ENCODE results near the gene CDH5.

Gene CDH5

GRCh38 chr16:66422366-66422765 is 55.9 kb downstream of the CDH5 start:
- no peaks in the 10 kb centered on the region for H3K36me3 ChIP-seq (ENCODE audit: insufficient read depth, low read length)
- no peak overlapping the region for H3K9ac ChIP-seq (ENCODE audit: insufficient read length)
- H3K4me3 ChIP-seq: no peak overlapping the region
- TF ChIP-seq POLR2AphosphoS5 (IDR thresholded peaks at IDR 0.05; ENCODE audit: borderline replicate concordance, low read depth, low read length): no peak
- no peak for DNase-seq (ENCODE audit: low read depth, low spot score)
- no peak overlapping the region for H3K27ac ChIP-seq
- H3K9me3 ChIP-seq (ENCODE audit: low read depth, low read length): no peaks in the 10 kb centered on the region

- DNase-seq (ENCODE audit: low read depth, low spot score): no peak
- Histone ChIP-seq H3K27ac (no peak overlapping the region), H3K36me3 (ENCODE audit: insufficient read depth, low read length) (no peaks in the 10 kb centered on the region), H3K4me3 (no peak overlapping the region), H3K9me3 (ENCODE audit: low read depth, low read length) (no peaks in the 10 kb centered on the region), H3K9ac (ENCODE audit: insufficient read length) (no peak overlapping the region)
- TF ChIP-seq EZH2 (IDR thresholded peaks at IDR 0.05): no peak
- TF ChIP-seq POLR2AphosphoS5 (IDR thresholded peaks at IDR 0.05; ENCODE audit: borderline replicate concordance, low read depth, low read length): no peak
- TF ChIP-seq FOXP2 (optimal IDR thresholded peaks at IDR 0.05; ENCODE audit: control extremely low read depth, extremely low read length, insufficient read depth): no peak
Measured at GRCh38 chr16:66423177-66423576, 56.7 kb downstream of the CDH5 start.

- no peak overlapping the region for H3K27ac ChIP-seq
- H3K9me3 ChIP-seq (ENCODE audit: low read depth, low read length): no peaks in the 10 kb centered on the region
- H3K4me3 ChIP-seq: no peak overlapping the region
- no peaks in the 10 kb centered on the region for H3K36me3 ChIP-seq (ENCODE audit: insufficient read depth, low read length)
- H3K9ac ChIP-seq (ENCODE audit: insufficient read length): no peak overlapping the region
- no peak for DNase-seq (ENCODE audit: low read depth, low spot score)
- TF ChIP-seq FOXP2 (optimal IDR thresholded peaks at IDR 0.05; ENCODE audit: control extremely low read depth, extremely low read length, insufficient read depth): no peak
- TF ChIP-seq POLR2AphosphoS5 (IDR thresholded peaks at IDR 0.05; ENCODE audit: borderline replicate concordance, low read depth, low read length): no peak
- TF ChIP-seq EZH2 (IDR thresholded peaks at IDR 0.05): no peak
Measured at GRCh38 chr16:66425651-66426050, 59.2 kb downstream of the CDH5 start.

DNA sequence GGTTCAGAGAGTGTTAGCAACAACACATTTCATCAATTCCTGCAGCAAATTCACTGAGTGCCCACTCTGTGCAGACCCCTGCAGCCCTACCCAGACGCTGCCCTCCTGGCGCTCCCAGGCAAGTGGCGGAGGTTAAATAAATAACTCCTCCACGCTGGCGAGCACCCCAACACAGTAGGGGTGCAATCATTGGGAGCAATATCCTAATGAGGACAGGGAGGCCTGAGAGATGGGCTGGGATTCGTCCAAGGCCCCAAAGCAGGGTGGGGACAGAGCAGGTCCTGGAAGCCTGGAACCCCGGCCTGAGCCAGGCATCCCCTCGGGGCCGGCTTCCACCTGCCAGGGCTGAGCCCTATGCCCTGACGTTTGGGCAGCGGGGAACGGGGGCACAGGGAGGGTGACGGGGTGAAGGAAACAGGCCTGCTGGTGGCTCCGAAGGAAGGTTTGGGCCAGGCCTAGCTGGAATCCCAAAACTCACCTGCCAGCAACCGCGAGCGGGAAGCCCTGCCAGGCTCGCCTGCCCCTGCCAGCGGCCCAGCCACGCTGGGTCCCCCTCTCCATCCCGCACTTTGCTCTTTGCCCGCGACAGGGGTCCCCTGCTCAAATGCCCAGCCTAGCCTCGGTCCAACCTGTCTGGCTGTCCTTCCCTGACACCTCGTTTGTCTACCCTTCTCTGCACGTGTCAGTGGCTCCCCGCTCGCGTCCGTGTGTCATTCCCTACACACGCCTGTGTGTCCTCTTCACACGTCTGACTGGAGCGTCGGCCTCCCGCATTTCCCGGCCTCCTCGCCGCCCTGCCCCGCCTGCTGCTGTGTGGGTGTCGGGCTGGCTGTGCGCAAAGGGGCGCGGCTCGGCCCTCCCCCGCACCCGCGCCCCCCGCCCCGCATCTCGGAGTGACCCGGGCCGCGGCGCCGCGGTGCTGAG is 59.9 kb downstream of the CDH5 start:
- Histone ChIP-seq H3K27ac (no peak overlapping the region), H3K9ac (ENCODE audit: insufficient read length) (no peak overlapping the region), H3K4me3 (no peak overlapping the region), H3K9me3 (ENCODE audit: low read depth, low read length) (no peaks in the 10 kb centered on the region), H3K36me3 (ENCODE audit: insufficient read depth, low read length) (no peaks in the 10 kb centered on the region)
- no peak for DNase-seq (ENCODE audit: low read depth, low spot score)
- TF ChIP-seq POLR2AphosphoS5 (IDR thresholded peaks at IDR 0.05; ENCODE audit: borderline replicate concordance, low read depth, low read length) (no peak), FOXP2 (optimal IDR thresholded peaks at IDR 0.05; ENCODE audit: control extremely low read depth, extremely low read length, insufficient read depth) (no peak), EZH2 (IDR thresholded peaks at IDR 0.05) (no peak)

DNA sequence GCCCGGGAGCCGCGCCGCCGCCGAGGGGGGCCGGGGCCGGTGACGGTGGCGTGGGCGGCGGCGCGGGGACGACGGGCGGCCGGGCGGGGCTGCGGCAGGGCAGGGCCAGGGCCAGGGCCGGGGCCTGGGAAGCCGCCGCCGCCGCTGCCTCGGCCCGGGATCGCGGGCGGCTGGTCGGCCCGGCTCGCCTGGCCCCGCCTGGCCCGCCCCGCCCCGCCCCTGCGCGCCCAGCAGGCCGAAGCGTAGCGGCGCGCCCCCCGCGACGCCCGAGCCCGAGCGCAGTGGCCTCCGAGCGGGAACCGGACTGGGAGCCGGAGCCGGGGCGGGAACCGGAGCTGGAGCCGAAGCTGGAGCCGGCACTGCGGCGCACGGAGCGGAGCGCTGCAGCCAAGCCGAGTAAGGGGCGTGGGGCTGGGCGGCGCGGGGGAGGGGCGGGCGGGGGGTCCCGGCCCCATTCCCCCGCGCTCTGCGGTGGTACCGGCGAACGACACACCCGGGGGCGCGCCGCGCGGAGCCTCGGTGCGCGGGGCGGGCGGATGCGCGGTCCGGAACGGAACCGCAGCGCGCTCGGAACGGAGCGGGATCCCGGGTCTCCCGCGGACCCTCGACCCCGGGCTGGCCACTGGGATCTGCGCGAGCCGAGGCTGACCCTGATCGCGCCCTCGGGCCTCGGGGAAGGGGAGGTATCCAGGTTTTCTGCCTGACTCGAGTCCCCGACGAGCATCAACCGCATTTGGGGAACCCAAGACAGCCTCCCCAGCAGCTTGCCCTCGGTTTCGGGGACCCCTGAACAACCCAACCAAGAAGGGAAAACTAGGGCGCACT is 60.8 kb downstream of the CDH5 start, which contains the start of gene BEAN1:
Gene BEAN1 (plus strand): TSS at position 260 of the 825 bp plus-strand sequence. CDS start 10,382 bp downstream, outside the sequence.
- Histone ChIP-seq H3K9me3 (ENCODE audit: low read depth, low read length) (no peaks in the 10 kb centered on the region), H3K27ac (no peak within 1 kb of the TSS), H3K4me3 (peak within 1 kb of the TSS; percentile 58), H3K36me3 (ENCODE audit: insufficient read depth, low read length) (no peaks in the 10 kb centered on the region), H3K9ac (ENCODE audit: insufficient read length) (no peak within 1 kb of the TSS)
- no peak for TF ChIP-seq FOXP2 (optimal IDR thresholded peaks at IDR 0.05; ENCODE audit: control extremely low read depth, extremely low read length, insufficient read depth)
- TF ChIP-seq POLR2AphosphoS5 (IDR thresholded peaks at IDR 0.05; ENCODE audit: borderline replicate concordance, low read depth, low read length): no peak
- no peak for TF ChIP-seq EZH2 (IDR thresholded peaks at IDR 0.05)
- DNase-seq (ENCODE audit: low read depth, low spot score): no peak

- H3K36me3 ChIP-seq (ENCODE audit: insufficient read depth, low read length): no peaks in the 10 kb centered on the region
- H3K9ac ChIP-seq (ENCODE audit: insufficient read length): no peak overlapping the region
- no peaks in the 10 kb centered on the region for H3K9me3 ChIP-seq (ENCODE audit: low read depth, low read length)
- TF ChIP-seq POLR2AphosphoS5 (IDR thresholded peaks at IDR 0.05; ENCODE audit: borderline replicate concordance, low read depth, low read length): no peak
- TF ChIP-seq EZH2 (IDR thresholded peaks at IDR 0.05): no peak
- no peak for TF ChIP-seq FOXP2 (optimal IDR thresholded peaks at IDR 0.05; ENCODE audit: control extremely low read depth, extremely low read length, insufficient read depth)
- H3K4me3 ChIP-seq: peak overlapping the region; percentile 58
- H3K27ac ChIP-seq: no peak overlapping the region
- DNase-seq (ENCODE audit: low read depth, low spot score): no peak
Measured at GRCh38 chr16:66427871-66428681, 61.6 kb downstream of the CDH5 start.

DNA sequence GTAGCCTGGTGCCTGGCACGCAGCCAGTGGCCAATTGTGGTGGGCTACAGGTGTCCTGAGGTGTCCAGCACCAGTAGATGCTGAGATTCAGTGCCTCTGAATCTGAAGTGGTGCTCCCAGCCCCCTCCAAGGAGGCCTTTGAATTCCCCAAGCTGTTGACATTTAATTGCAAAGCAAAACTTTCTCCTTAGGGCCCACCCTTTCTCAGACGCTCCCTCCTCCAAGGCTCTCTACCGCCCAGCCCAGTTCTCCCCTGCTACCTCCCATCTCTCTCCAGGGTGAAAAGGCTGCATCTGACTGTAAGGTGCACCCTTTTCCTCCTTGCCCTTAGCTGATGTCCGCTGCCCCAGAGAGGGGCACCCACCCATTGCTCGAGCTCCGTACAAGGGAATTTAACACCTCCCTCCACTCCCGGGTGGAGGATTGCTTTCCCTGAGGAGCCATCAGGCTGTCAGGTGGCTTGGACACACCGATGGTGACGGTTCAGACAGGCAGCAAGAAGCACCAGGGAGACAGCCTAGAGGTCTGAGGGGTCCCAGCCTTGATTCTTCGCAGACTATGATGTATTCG is 62.3 kb downstream of the CDH5 start:
- DNase-seq (ENCODE audit: low read depth, low spot score): no peak
- Histone ChIP-seq H3K9me3 (ENCODE audit: low read depth, low read length) (no peaks in the 10 kb centered on the region), H3K4me3 (no peak overlapping the region), H3K36me3 (ENCODE audit: insufficient read depth, low read length) (no peaks in the 10 kb centered on the region), H3K27ac (no peak overlapping the region), H3K9ac (ENCODE audit: insufficient read length) (no peak overlapping the region)
- no peak for TF ChIP-seq EZH2 (IDR thresholded peaks at IDR 0.05)
- TF ChIP-seq FOXP2 (optimal IDR thresholded peaks at IDR 0.05; ENCODE audit: control extremely low read depth, extremely low read length, insufficient read depth): no peak
- no peak for TF ChIP-seq POLR2AphosphoS5 (IDR thresholded peaks at IDR 0.05; ENCODE audit: borderline replicate concordance, low read depth, low read length)
